ENCODE data around the gene EIF4E1B. TPM values are rescaled to one million over a fixed set of nuclear protein-coding genes. Genes with fewer than 3 reads are reported as not detected.

The EIF4E1B gene
- total and polyA plus RNA-seq, 3 experiments from 2014 or later: not detected

DNA sequence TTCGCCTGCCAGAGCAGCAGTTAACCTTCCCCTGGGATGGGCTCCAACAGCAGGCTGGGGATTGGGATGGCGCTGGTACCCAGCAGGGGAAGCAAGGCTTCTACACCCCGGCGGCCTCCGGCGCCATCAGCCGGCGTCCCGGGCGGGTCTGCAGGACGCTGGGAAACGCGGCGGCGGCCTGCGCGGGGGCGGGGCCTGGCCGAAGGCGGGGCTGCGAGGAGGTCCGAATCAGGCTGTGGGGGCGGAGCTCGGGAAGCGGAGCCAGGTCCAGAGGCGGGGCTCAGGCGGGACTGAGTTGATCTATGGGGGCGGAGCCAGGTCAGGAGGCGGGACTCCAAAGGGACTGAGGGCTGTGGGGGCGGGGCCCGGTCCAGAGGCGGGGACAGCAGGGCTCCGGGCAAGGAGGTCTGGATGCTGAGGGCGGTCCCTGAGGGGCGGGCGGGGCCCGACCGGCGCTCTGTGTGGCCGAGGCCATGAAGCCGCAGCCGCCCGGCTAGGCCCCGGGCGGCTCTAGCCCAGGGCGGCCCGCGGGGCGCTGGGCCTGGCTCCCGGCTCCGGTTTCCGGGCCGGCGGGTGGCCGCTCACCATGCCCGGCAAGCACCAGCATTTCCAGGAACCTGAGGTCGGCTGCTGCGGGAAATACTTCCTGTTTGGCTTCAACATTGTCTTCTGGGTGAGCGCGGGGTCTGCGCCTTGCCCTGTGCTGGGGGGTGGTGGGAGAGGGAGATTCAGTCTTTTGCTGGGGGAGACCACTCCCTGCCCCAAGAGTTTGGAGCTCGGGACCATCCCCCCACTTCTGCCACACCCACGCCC lies 16.8 kb downstream of the EIF4E1B start, which contains the start of gene TSPAN17:
TSS of gene TSPAN17 (plus strand) at position 455 of the 813 bp plus-strand sequence. CDS start at position 587, 132 bp downstream.
- peaks cover 47% of the 10 kb centered on the region for H3K4me1 ChIP-seq (ENCODE audit: insufficient read depth, low read length)
- H3K4me3 ChIP-seq (ENCODE audit: low read length): peak within 1 kb of the TSS; percentile 83
- ChIA-PET POLR2A (interaction anchor here (0.6 to 1.3 kb wide), 7 partner anchors 13 to 485 kb away, joined by 3 to 8 read pairs (median 3); partner anchors contain the start of genes KIAA1191 and RNF44), CTCF (interaction anchor here (0.6 to 9.2 kb wide), 9 partner anchors 11 to 1573 kb away, joined by 3 to 108 read pairs (median 3); partner anchors contain the start of genes EIF4E1B, KIAA1191 and SNCB)
- H3K36me3 ChIP-seq (ENCODE audit: insufficient read depth, low read length): no peaks in the 10 kb centered on the region
- H3K27me3 ChIP-seq (ENCODE audit: insufficient read depth, low read length, poor library complexity, severe bottlenecking): no peaks in the 10 kb centered on the region
- no peaks in the 10 kb centered on the region for H3K9me3 ChIP-seq (ENCODE audit: low read length)
- peak within 1 kb of the TSS; percentile 82 to 95 (median 90) for H3K27ac Mint-ChIP-seq
- H3K9me3 Mint-ChIP-seq: no peaks in the 10 kb centered on the region
- H3K27ac ChIP-seq (ENCODE audit: low read depth, low read length): peak within 1 kb of the TSS; percentile 69
- DNase-seq: peak; percentile 92 to 99 (median 98)
- peaks cover 48 to 59% (median 53%) of the 10 kb centered on the region in 3 donors for H3K4me1 Mint-ChIP-seq
- peaks cover 0 to 2% (median 0%) of the 10 kb centered on the region in 3 donors for H3K36me3 Mint-ChIP-seq
- H3K27me3 Mint-ChIP-seq: no peaks in the 10 kb centered on the region
- peak within 1 kb of the TSS; percentile 74 to 92 (median 90) for H3K4me3 Mint-ChIP-seq

DNA sequence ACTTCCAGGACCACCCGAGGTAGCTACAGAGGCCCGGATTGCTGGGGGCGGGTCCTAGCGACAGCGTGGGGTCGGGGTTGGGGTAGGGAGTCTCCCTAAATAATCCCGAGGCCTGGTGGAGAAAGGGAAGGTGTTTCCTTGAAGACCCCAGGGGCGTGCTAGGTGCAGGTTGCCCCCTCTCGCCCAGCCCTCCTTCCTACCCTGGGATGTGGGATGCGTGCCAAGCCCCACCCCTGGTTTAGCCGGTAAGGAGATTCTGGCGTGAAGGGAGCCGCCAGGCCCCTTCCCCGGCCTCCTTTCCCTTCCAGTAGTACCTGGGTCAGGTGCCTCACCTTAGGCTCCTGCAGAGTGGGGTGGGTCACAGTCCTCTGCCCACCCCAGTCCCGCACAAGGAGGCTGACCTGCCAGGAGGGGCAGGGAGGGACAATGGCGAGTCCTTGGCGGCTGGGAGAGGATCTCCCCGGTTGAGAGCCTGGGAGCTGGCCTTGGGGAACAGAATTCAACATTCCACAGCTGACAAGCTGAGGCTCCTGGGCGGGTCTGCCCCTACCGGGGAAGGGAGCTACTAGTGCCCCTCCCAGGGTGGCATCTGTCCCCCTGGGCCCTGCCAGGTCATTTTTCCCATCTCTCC lies 17.5 kb downstream of the EIF4E1B start:
- peaks cover 55 to 66% (median 61%) of the 10 kb centered on the region in 3 donors for H3K4me1 Mint-ChIP-seq

GRCh38 chr5:176648474-176649194 lies 18.2 kb downstream of the EIF4E1B start:
- peaks cover 62 to 73% (median 67%) of the 10 kb centered on the region in 3 donors for H3K4me1 Mint-ChIP-seq
- H3K4me3 Mint-ChIP-seq: peak overlapping the region; percentile 74 to 90 (median 80)
- peak overlapping the region; percentile 69 for H3K27ac ChIP-seq (ENCODE audit: low read depth, low read length)
- H3K9me3 ChIP-seq (ENCODE audit: low read length): no peaks in the 10 kb centered on the region
- POLR2A ChIA-PET: interaction anchor here (1.0 kb wide), 1 partner anchor 9 kb away, joined by 7 read pairs; no protein-coding TSS in a partner anchor
- H3K36me3 Mint-ChIP-seq: peaks cover 0 to 11% (median 4%) of the 10 kb centered on the region in 3 donors
- H3K27ac Mint-ChIP-seq: peak overlapping the region; percentile 54 to 97 (median 86)
- no peaks in the 10 kb centered on the region for H3K27me3 Mint-ChIP-seq
- H3K4me3 ChIP-seq (ENCODE audit: low read length): peak overlapping the region; percentile 83
- H3K4me1 ChIP-seq (ENCODE audit: insufficient read depth, low read length): peaks cover 61% of the 10 kb centered on the region
- CTCF ChIA-PET: interaction anchor here (2.9 to 9.2 kb wide), 2 partner anchors 10 to 18 kb away, joined by 9 to 108 read pairs; partner anchors contain the start of genes EIF4E1B and SNCB
- no peaks in the 10 kb centered on the region for H3K9me3 Mint-ChIP-seq
- peak; percentile 13 to 65 (median 47) for DNase-seq
- H3K36me3 ChIP-seq (ENCODE audit: insufficient read depth, low read length): no peaks in the 10 kb centered on the region
- no peaks in the 10 kb centered on the region for H3K27me3 ChIP-seq (ENCODE audit: insufficient read depth, low read length, poor library complexity, severe bottlenecking)

More for the DNA sequence above, 17.5 kb downstream of the EIF4E1B start:
- H3K9me3 Mint-ChIP-seq: no peaks in the 10 kb centered on the region
- Histone ChIP-seq H3K27me3 (ENCODE audit: insufficient read depth, low read length, poor library complexity, severe bottlenecking) (no peaks in the 10 kb centered on the region), H3K4me1 (ENCODE audit: insufficient read depth, low read length) (peaks cover 54% of the 10 kb centered on the region), H3K9me3 (ENCODE audit: low read length) (no peaks in the 10 kb centered on the region), H3K36me3 (ENCODE audit: insufficient read depth, low read length) (no peaks in the 10 kb centered on the region), H3K4me3 (ENCODE audit: low read length) (peak overlapping the region; percentile 83), H3K27ac (ENCODE audit: low read depth, low read length) (peak overlapping the region; percentile 69)
- peak overlapping the region; percentile 74 to 90 (median 80) for H3K4me3 Mint-ChIP-seq
- H3K36me3 Mint-ChIP-seq: peaks cover 0 to 4% (median 0%) of the 10 kb centered on the region in 3 donors
- H3K27me3 Mint-ChIP-seq: no peaks in the 10 kb centered on the region
- peak in 4 of 5 donors; percentile 14 to 54 (median 21) for DNase-seq
- H3K27ac Mint-ChIP-seq: peak overlapping the region; percentile 57 to 94 (median 83)
- ChIA-PET CTCF (interaction anchor here (2.9 to 9.2 kb wide), 2 partner anchors 11 to 18 kb away, joined by 9 to 108 read pairs; partner anchors contain the start of genes EIF4E1B and SNCB), POLR2A (interaction anchor here (0.6 to 1.0 kb wide), 2 partner anchors 10 to 485 kb away, joined by 3 to 7 read pairs; no protein-coding TSS in a partner anchor)

- Histone ChIP-seq H3K27me3 (ENCODE audit: insufficient read depth, low read length, poor library complexity, severe bottlenecking) (no peaks in the 10 kb centered on the region), H3K9me3 (ENCODE audit: low read length) (no peaks in the 10 kb centered on the region), H3K4me3 (ENCODE audit: low read length) (no peak overlapping the region), H3K27ac (ENCODE audit: low read depth, low read length) (no peak overlapping the region), H3K4me1 (ENCODE audit: insufficient read depth, low read length) (peaks cover 66% of the 10 kb centered on the region), H3K36me3 (ENCODE audit: insufficient read depth, low read length) (no peaks in the 10 kb centered on the region)
- H3K4me3 Mint-ChIP-seq: peak overlapping the region in 4 of 7 donors; percentile 39 to 61 (median 49)
- no peaks in the 10 kb centered on the region for H3K27me3 Mint-ChIP-seq
- H3K27ac Mint-ChIP-seq: peak overlapping the region in 7 of 8 donors; percentile 38 to 93 (median 80)
- H3K9me3 Mint-ChIP-seq: no peaks in the 10 kb centered on the region
- ChIA-PET POLR2A (no interaction called here), CTCF (interaction anchor here (9.2 kb wide), 1 partner anchor 8 kb away, joined by 108 read pairs; no protein-coding TSS in a partner anchor)
- DNase-seq: no peak
- H3K36me3 Mint-ChIP-seq: peaks cover 0 to 21% (median 6%) of the 10 kb centered on the region in 3 donors
- peaks cover 70 to 86% (median 78%) of the 10 kb centered on the region in 3 donors for H3K4me1 Mint-ChIP-seq
Observed at GRCh38 chr5:176650354-176650884, 19.9 kb downstream of the EIF4E1B start.

DNA sequence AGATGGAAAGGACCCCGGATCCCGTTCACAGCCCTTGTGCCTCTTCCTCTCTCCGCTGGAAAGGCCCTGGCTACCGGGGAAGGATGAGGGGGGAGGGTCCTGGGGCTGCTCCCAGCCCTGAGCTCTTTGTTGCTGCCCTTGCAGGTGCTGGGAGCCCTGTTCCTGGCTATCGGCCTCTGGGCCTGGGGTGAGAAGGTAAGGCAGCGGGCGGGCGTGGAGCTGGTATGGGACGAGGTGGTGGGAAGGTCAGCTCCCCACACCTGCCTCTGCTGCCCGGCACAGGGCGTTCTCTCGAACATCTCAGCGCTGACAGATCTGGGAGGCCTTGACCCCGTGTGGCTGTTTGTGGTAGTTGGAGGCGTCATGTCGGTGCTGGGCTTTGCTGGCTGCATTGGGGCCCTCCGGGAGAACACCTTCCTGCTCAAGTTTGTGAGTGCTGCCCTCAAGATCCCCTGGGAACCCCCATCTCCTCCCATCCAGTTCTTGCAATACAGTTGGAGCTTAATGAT lies 21.1 kb downstream of the EIF4E1B start:
- Histone ChIP-seq H3K9me3 (ENCODE audit: low read length) (no peaks in the 10 kb centered on the region), H3K27ac (ENCODE audit: low read depth, low read length) (no peak overlapping the region), H3K36me3 (ENCODE audit: insufficient read depth, low read length) (no peaks in the 10 kb centered on the region), H3K27me3 (ENCODE audit: insufficient read depth, low read length, poor library complexity, severe bottlenecking) (no peaks in the 10 kb centered on the region), H3K4me3 (ENCODE audit: low read length) (no peak overlapping the region), H3K4me1 (ENCODE audit: insufficient read depth, low read length) (peaks cover 61% of the 10 kb centered on the region)
- CTCF ChIA-PET: interaction anchor here (9.2 kb wide), 1 partner anchor 7 kb away, joined by 108 read pairs; no protein-coding TSS in a partner anchor
- peaks cover 0 to 28% (median 6%) of the 10 kb centered on the region in 3 donors for H3K36me3 Mint-ChIP-seq
- no peaks in the 10 kb centered on the region for H3K27me3 Mint-ChIP-seq
- H3K27ac Mint-ChIP-seq: peak overlapping the region in 5 of 8 donors; percentile 26 to 88 (median 64)
- no peaks in the 10 kb centered on the region for H3K9me3 Mint-ChIP-seq
- peaks cover 66 to 82% (median 71%) of the 10 kb centered on the region in 3 donors for H3K4me1 Mint-ChIP-seq
- H3K4me3 Mint-ChIP-seq: peak overlapping the region in 3 of 7 donors; percentile 16 to 48 (median 38)
- POLR2A ChIA-PET: no interaction called here
- DNase-seq: no peak

GRCh38 chr5:176652136-176652535 lies 21.7 kb downstream of the EIF4E1B start:
- H3K27me3 Mint-ChIP-seq: no peaks in the 10 kb centered on the region
- no peak for DNase-seq
- ChIA-PET CTCF (interaction anchor here (9.2 kb wide), 1 partner anchor 6 kb away, joined by 108 read pairs; no protein-coding TSS in a partner anchor), POLR2A (no interaction called here)
- peaks cover 0 to 33% (median 6%) of the 10 kb centered on the region in 3 donors for H3K36me3 Mint-ChIP-seq
- peak overlapping the region in 2 of 7 donors; percentile 20 to 48 for H3K4me3 Mint-ChIP-seq
- H3K9me3 ChIP-seq (ENCODE audit: low read length): no peaks in the 10 kb centered on the region
- no peaks in the 10 kb centered on the region for H3K36me3 ChIP-seq (ENCODE audit: insufficient read depth, low read length)
- H3K9me3 Mint-ChIP-seq: no peaks in the 10 kb centered on the region
- no peak overlapping the region for H3K4me3 ChIP-seq (ENCODE audit: low read length)
- peak overlapping the region in 3 of 8 donors; percentile 26 to 61 (median 56) for H3K27ac Mint-ChIP-seq
- H3K4me1 Mint-ChIP-seq: peaks cover 61 to 76% (median 65%) of the 10 kb centered on the region in 3 donors
- H3K4me1 ChIP-seq (ENCODE audit: insufficient read depth, low read length): peaks cover 58% of the 10 kb centered on the region
- no peaks in the 10 kb centered on the region for H3K27me3 ChIP-seq (ENCODE audit: insufficient read depth, low read length, poor library complexity, severe bottlenecking)
- no peak overlapping the region for H3K27ac ChIP-seq (ENCODE audit: low read depth, low read length)

Data from CD8-positive, alpha-beta memory T cell (primary cell).